ENCODE results near the gene MTPN. TPM values are rescaled to one million over a fixed set of nuclear protein-coding genes. Genes with fewer than 3 reads are reported as not detected.

Gene MTPN
- total RNA-seq, 1 donor from 2014 or later, result 120 TPM

- no peak for DNase-seq (ENCODE audit: low read depth)
- no peak for TF ChIP-seq CTCF (conservative IDR thresholded peaks at IDR 0.05; ENCODE audit: low read depth, low read length)
- peak overlapping the region; percentile 89 for H3K4me3 ChIP-seq (ENCODE audit: low read depth, low read length)
Measured at GRCh38 chr7:135977742-135978066, 545 bp upstream of the MTPN start.

GRCh38 chr7:135976312-135977006 is 700 bp downstream of the MTPN start:
- TF ChIP-seq CTCF (conservative IDR thresholded peaks at IDR 0.05; ENCODE audit: low read depth, low read length), result no peak
- peak overlapping the region; percentile 89 for H3K4me3 ChIP-seq (ENCODE audit: low read depth, low read length)
- no peak for DNase-seq (ENCODE audit: low read depth)

- peak overlapping the region; percentile 89 for H3K4me3 ChIP-seq (ENCODE audit: low read depth, low read length)
- no peak for DNase-seq (ENCODE audit: low read depth)
- TF ChIP-seq CTCF (conservative IDR thresholded peaks at IDR 0.05; ENCODE audit: low read depth, low read length), result no peak
Measured at GRCh38 chr7:135975166-135975565, 2.0 kb downstream of the MTPN start.

- H3K4me3 ChIP-seq (ENCODE audit: low read depth, low read length), result peak overlapping the region; percentile 89
- no peak for DNase-seq (ENCODE audit: low read depth)
Measured at GRCh38 chr7:135974667-135975066, 2.5 kb downstream of the MTPN start.

GRCh38 chr7:135971366-135971725 is 5.8 kb downstream of the MTPN start:
- H3K4me3 ChIP-seq (ENCODE audit: low read depth, low read length), result no peak overlapping the region
- TF ChIP-seq CTCF (conservative IDR thresholded peaks at IDR 0.05; ENCODE audit: low read depth, low read length), result no peak
- DNase-seq (ENCODE audit: low read depth), result no peak

More at GRCh38 chr7:135974667-135975066, 2.5 kb downstream of the MTPN start:
- TF ChIP-seq CTCF (conservative IDR thresholded peaks at IDR 0.05; ENCODE audit: low read depth, low read length), result no peak

GRCh38 chr7:135970682-135971365 is 6.3 kb downstream of the MTPN start:
- DNase-seq (ENCODE audit: low read depth), result no peak
- TF ChIP-seq CTCF (conservative IDR thresholded peaks at IDR 0.05; ENCODE audit: low read depth, low read length), result no peak
- no peak overlapping the region for H3K4me3 ChIP-seq (ENCODE audit: low read depth, low read length)

- no peak for TF ChIP-seq CTCF (conservative IDR thresholded peaks at IDR 0.05; ENCODE audit: low read depth, low read length)
- no peak for DNase-seq (ENCODE audit: low read depth)
- no peak overlapping the region for H3K4me3 ChIP-seq (ENCODE audit: low read depth, low read length)
Measured at GRCh38 chr7:135970045-135970444, 7.1 kb downstream of the MTPN start.

All from epithelial cell of proximal tubule (primary cell).